ENCODE data around the gene PTCD1. TPM values are rescaled to one million over a fixed set of nuclear protein-coding genes. Genes with fewer than 3 reads are reported as not detected.
"Not testable (repeated sequence)": the region's sequence is repeated elsewhere in the genome, so short reads cannot be mapped to it uniquely, and the experiment has no call there.

PTCD1 gene
- total and polyA plus RNA-seq, 7 experiments from 2014 or later: 3.7 to 10.8 (median 4.3) TPM

- H3K9me3 Mint-ChIP-seq: no peaks in the 10 kb centered on the region
- CTCF ChIA-PET: interaction anchor here (1.0 to 1.5 kb wide), 2 partner anchors 17 to 166 kb away, joined by 3 to 4 read pairs; partner anchors contain the start of genes BUD31, PDAP1 and ZNF655
- DNase-seq (no peak), ATAC-seq (no peak)
- Histone ChIP-seq H3K36me3 (ENCODE audit: control insufficient read depth in 2 of 3, insufficient read depth in 3 of 3, low read length in 3 of 3) (peaks cover 22 to 87% (median 48%) of the 10 kb centered on the region in 3 experiments), H3K27me3 (ENCODE audit: control insufficient read depth in 2 of 2, insufficient read depth in 2 of 2, low read length in 2 of 2) (no peaks in the 10 kb centered on the region), H3K27ac (ENCODE audit: low read depth, low read length) (peak overlapping the region; percentile 85), H3K4me3 (ENCODE audit: low read length) (no peak overlapping the region), H3K4me1 (ENCODE audit: control insufficient read depth in 2 of 2, insufficient read depth in 2 of 2, low read length in 2 of 2) (peaks cover 4 to 9% of the 10 kb centered on the region in 2 donors), H3K9me3 (ENCODE audit: control insufficient read depth in 2 of 3, low read length in 3 of 3) (no peaks in the 10 kb centered on the region)
- no peaks in the 10 kb centered on the region for H3K27me3 Mint-ChIP-seq
- H3K4me3 Mint-ChIP-seq: peak overlapping the region in 6 of 10 donors; percentile 25 to 84 (median 52)
- POLR2A ChIA-PET: interaction anchor here (1.1 to 4.9 kb wide), 6 partner anchors 9 to 23 kb away, joined by 4 to 55 read pairs (median 20); partner anchors contain the start of genes ARPC1B, BUD31 and PDAP1
- peaks cover 9 to 26% (median 17%) of the 10 kb centered on the region in 7 donors for H3K4me1 Mint-ChIP-seq
- H3K36me3 Mint-ChIP-seq: peaks cover 0 to 21% (median 2%) of the 10 kb centered on the region in 5 donors
- intact Hi-C loops (cut with micrococcal nuclease): loop anchor here in 1 of 2 donors (2.0 kb wide), 1 partner anchor 17 kb away; the partner anchor contains the start of gene ARPC1B
- peak overlapping the region; percentile 28 to 97 (median 73) for H3K27ac Mint-ChIP-seq
Measured at GRCh38 chr7:99392046-99392445, 46.6 kb downstream of the PTCD1 start.

GRCh38 chr7:99390941-99391602 lies 47.5 kb downstream of the PTCD1 start:
- Mint-ChIP-seq H3K27ac (peak overlapping the region in 5 of 9 donors; percentile 49 to 96 (median 83)), H3K27me3 (no peaks in the 10 kb centered on the region), H3K9me3 (no peaks in the 10 kb centered on the region), H3K4me3 (peak overlapping the region in 2 of 10 donors; percentile 38 to 52), H3K36me3 (peaks cover 0 to 23% (median 4%) of the 10 kb centered on the region in 5 donors), H3K4me1 (peaks cover 9 to 30% (median 18%) of the 10 kb centered on the region in 7 donors)
- Histone ChIP-seq H3K4me3 (ENCODE audit: low read length) (no peak overlapping the region), H3K27ac (ENCODE audit: low read depth, low read length) (peak overlapping the region; percentile 12), H3K4me1 (ENCODE audit: control insufficient read depth in 2 of 2, insufficient read depth in 2 of 2, low read length in 2 of 2) (peaks cover 4 to 9% of the 10 kb centered on the region in 2 donors), H3K27me3 (ENCODE audit: control insufficient read depth in 2 of 2, insufficient read depth in 2 of 2, low read length in 2 of 2) (no peaks in the 10 kb centered on the region), H3K36me3 (ENCODE audit: control insufficient read depth in 2 of 3, insufficient read depth in 3 of 3, low read length in 3 of 3) (peaks cover 29 to 89% (median 55%) of the 10 kb centered on the region in 3 experiments), H3K9me3 (ENCODE audit: control insufficient read depth in 2 of 3, low read length in 3 of 3) (no peaks in the 10 kb centered on the region)
- no peak for ATAC-seq
- DNase-seq: no peak
- ChIA-PET POLR2A (interaction anchor here (0.6 to 4.9 kb wide), 5 partner anchors 9 to 405 kb away, joined by 3 to 55 read pairs (median 12); partner anchors contain the start of genes ARPC1B, BUD31 and PDAP1), CTCF (interaction anchor here (0.6 to 1.2 kb wide), 4 partner anchors 17 to 399 kb away, joined by 3 to 4 read pairs (median 4); partner anchors contain the start of gene ZNF655)
- intact Hi-C loops (cut with micrococcal nuclease): no loop called here

- Mint-ChIP-seq H3K9me3 (no peaks in the 10 kb centered on the region), H3K27me3 (no peaks in the 10 kb centered on the region), H3K36me3 (peaks cover 0 to 23% (median 4%) of the 10 kb centered on the region in 5 donors), H3K4me3 (no peak overlapping the region), H3K4me1 (peaks cover 9 to 30% (median 18%) of the 10 kb centered on the region in 7 donors), H3K27ac (no peak overlapping the region)
- POLR2A ChIA-PET: interaction anchor here (0.6 to 2.3 kb wide), 5 partner anchors 10 to 1828 kb away, joined by 3 to 6 read pairs (median 3); partner anchors contain the start of genes BUD31 and PDAP1
- H3K27me3 ChIP-seq (ENCODE audit: control insufficient read depth in 2 of 2, insufficient read depth in 2 of 2, low read length in 2 of 2): no peaks in the 10 kb centered on the region
- no peaks in the 10 kb centered on the region for H3K9me3 ChIP-seq (ENCODE audit: control insufficient read depth in 2 of 3, low read length in 3 of 3)
- DNase-seq (no peak), ATAC-seq (no peak)
- peaks cover 29 to 83% (median 47%) of the 10 kb centered on the region in 3 experiments for H3K36me3 ChIP-seq (ENCODE audit: control insufficient read depth in 2 of 3, insufficient read depth in 3 of 3, low read length in 3 of 3)
- intact Hi-C loops (cut with micrococcal nuclease): no loop called here
- no peak overlapping the region for H3K27ac ChIP-seq (ENCODE audit: low read depth, low read length)
- H3K4me3 ChIP-seq (ENCODE audit: low read length): no peak overlapping the region
- H3K4me1 ChIP-seq (ENCODE audit: control insufficient read depth in 2 of 2, insufficient read depth in 2 of 2, low read length in 2 of 2): peaks cover 4 to 9% of the 10 kb centered on the region in 2 donors
- CTCF ChIA-PET: interaction anchor here (1.2 kb wide), 1 partner anchor 24 kb away, joined by 4 read pairs; no protein-coding TSS in a partner anchor
Measured at GRCh38 chr7:99389772-99390171, 48.8 kb downstream of the PTCD1 start.

GRCh38 chr7:99387912-99388311 lies 50.7 kb downstream of the PTCD1 start:
- no peak overlapping the region for H3K27ac ChIP-seq (ENCODE audit: low read depth, low read length)
- Mint-ChIP-seq H3K4me1 (peaks cover 5 to 30% (median 20%) of the 10 kb centered on the region in 7 donors), H3K9me3 (no peaks in the 10 kb centered on the region), H3K4me3 (no peak overlapping the region), H3K36me3 (peaks cover 0 to 22% (median 4%) of the 10 kb centered on the region in 5 donors), H3K27ac (peak overlapping the region in 3 of 9 donors; percentile 12 to 78 (median 46)), H3K27me3 (no peaks in the 10 kb centered on the region)
- H3K9me3 ChIP-seq (ENCODE audit: control insufficient read depth in 2 of 3, low read length in 3 of 3): no peaks in the 10 kb centered on the region
- no peaks in the 10 kb centered on the region for H3K27me3 ChIP-seq (ENCODE audit: control insufficient read depth in 2 of 2, insufficient read depth in 2 of 2, low read length in 2 of 2)
- intact Hi-C loops (cut with micrococcal nuclease): loop anchor here (1.0 kb wide), 1 partner anchor 23 kb away; no protein-coding TSS in a partner anchor
- ChIA-PET POLR2A (interaction anchor here (3.9 kb wide), 1 partner anchor 11 kb away, joined by 25 read pairs; no protein-coding TSS in a partner anchor), CTCF (interaction anchor here (1.9 kb wide), 1 partner anchor 23 kb away, joined by 21 read pairs; no protein-coding TSS in a partner anchor)
- H3K4me3 ChIP-seq (ENCODE audit: low read length): no peak overlapping the region
- no peak for ATAC-seq
- peaks cover 0 to 4% of the 10 kb centered on the region in 2 donors for H3K4me1 ChIP-seq (ENCODE audit: control insufficient read depth in 2 of 2, insufficient read depth in 2 of 2, low read length in 2 of 2)
- H3K36me3 ChIP-seq (ENCODE audit: control insufficient read depth in 2 of 3, insufficient read depth in 3 of 3, low read length in 3 of 3): peaks cover 29 to 75% (median 38%) of the 10 kb centered on the region in 3 experiments
- DNase-seq: no peak

- peaks cover 0 to 22% (median 4%) of the 10 kb centered on the region in 5 donors for H3K36me3 Mint-ChIP-seq
- H3K9me3 ChIP-seq (ENCODE audit: control insufficient read depth in 2 of 3, low read length in 3 of 3); H3K4me3 Mint-ChIP-seq; ATAC-seq; DNase-seq; H3K4me3 ChIP-seq (ENCODE audit: low read length); H3K27ac ChIP-seq (ENCODE audit: low read depth, low read length); H3K27me3 Mint-ChIP-seq; H3K4me1 ChIP-seq (ENCODE audit: control insufficient read depth in 2 of 2, insufficient read depth in 2 of 2, low read length in 2 of 2); H3K27me3 ChIP-seq (ENCODE audit: control insufficient read depth in 2 of 2, insufficient read depth in 2 of 2, low read length in 2 of 2); H3K9me3 Mint-ChIP-seq: not testable (repeated sequence)
- intact Hi-C loops (cut with micrococcal nuclease): loop anchor here (1.0 kb wide), 1 partner anchor 22 kb away; no protein-coding TSS in a partner anchor
- ChIA-PET CTCF (interaction anchor here (0.8 to 1.9 kb wide), 3 partner anchors 22 to 37 kb away, joined by 3 to 21 read pairs (median 3); no protein-coding TSS in a partner anchor), POLR2A (interaction anchor here (3.9 kb wide), 1 partner anchor 11 kb away, joined by 25 read pairs; no protein-coding TSS in a partner anchor)
- peak overlapping the region in 6 of 9 donors; percentile 42 to 84 (median 71) for H3K27ac Mint-ChIP-seq
- peaks cover 28 to 69% (median 37%) of the 10 kb centered on the region in 3 experiments for H3K36me3 ChIP-seq (ENCODE audit: control insufficient read depth in 2 of 3, insufficient read depth in 3 of 3, low read length in 3 of 3)
- peaks cover 5 to 29% (median 20%) of the 10 kb centered on the region in 7 donors for H3K4me1 Mint-ChIP-seq
Measured at GRCh38 chr7:99387239-99387635, 51.4 kb downstream of the PTCD1 start.

GRCh38 chr7:99386584-99387238 lies 51.9 kb downstream of the PTCD1 start:
- peak; percentile 83 for ATAC-seq
- Histone ChIP-seq H3K4me3 (ENCODE audit: low read length) (no peak overlapping the region), H3K36me3 (ENCODE audit: control insufficient read depth in 2 of 3, insufficient read depth in 3 of 3, low read length in 3 of 3) (peaks cover 23 to 64% (median 36%) of the 10 kb centered on the region in 3 experiments), H3K9me3 (ENCODE audit: control insufficient read depth in 2 of 3, low read length in 3 of 3) (no peaks in the 10 kb centered on the region), H3K27ac (ENCODE audit: low read depth, low read length) (peak overlapping the region; percentile 22), H3K4me1 (ENCODE audit: control insufficient read depth in 2 of 2, insufficient read depth in 2 of 2, low read length in 2 of 2) (peaks cover 4 to 11% of the 10 kb centered on the region in 2 donors), H3K27me3 (ENCODE audit: control insufficient read depth in 2 of 2, insufficient read depth in 2 of 2, low read length in 2 of 2) (no peaks in the 10 kb centered on the region)
- peak in 6 of 9 donors; percentile 30 to 59 (median 51) for DNase-seq
- Mint-ChIP-seq H3K36me3 (peaks cover 0 to 22% (median 4%) of the 10 kb centered on the region in 5 donors), H3K27ac (peak overlapping the region in 8 of 9 donors; percentile 42 to 92 (median 76)), H3K4me3 (peak overlapping the region in 1 of 10 donors; percentile 29), H3K9me3 (no peaks in the 10 kb centered on the region), H3K4me1 (peaks cover 5 to 25% (median 20%) of the 10 kb centered on the region in 7 donors), H3K27me3 (no peaks in the 10 kb centered on the region)
- POLR2A ChIA-PET: interaction anchor here (3.9 kb wide), 1 partner anchor 10 kb away, joined by 25 read pairs; no protein-coding TSS in a partner anchor
- CTCF ChIA-PET: interaction anchor here (0.6 to 1.9 kb wide), 4 partner anchors 18 to 37 kb away, joined by 3 to 21 read pairs (median 4); no protein-coding TSS in a partner anchor
- intact Hi-C loops (cut with micrococcal nuclease): loop anchor here (1.0 kb wide), 1 partner anchor 21 kb away; no protein-coding TSS in a partner anchor
